Transverse colon (tissue), 4 donors: ENCODE data around the gene TENM4.

Experiments used
- POLR2A ChIP-seq: fragments of 450-650 bp; IDR thresholded peaks from one replicate; pipeline ENCODE4 v1.6.1; 2016; ENCODE audit warnings: antibody characterized with exemption, mild to moderate bottlenecking, moderate library complexity
- POLR2AphosphoS5 ChIP-seq, 3 donors: sonication (generic); formaldehyde crosslinking; IDR thresholded peaks; one replicate each; pipeline ENCODE4 v1.6.1; 2016; ENCODE audit warnings: antibody characterized with exemption in 3 of 3
- TF ChIP-seq, protein P1 (sequence below), 5 experiments: fragments of 200-600 bp in 3 of 5; fragments of 450-650 bp in 2 of 5; sonication (generic) in 3 of 5; IDR thresholded peaks; 1 replicate in 2 of 5; 2 replicates in 3 of 5; pipeline ENCODE4 v1.5.1; 2016 to 2017; ENCODE audit warnings: antibody characterized with exemption in 5 of 5, inconsistent platforms in 3 of 5, mild to moderate bottlenecking in 2 of 5, moderate library complexity in 1 of 5

- TF ChIP-seq, protein P1, sequence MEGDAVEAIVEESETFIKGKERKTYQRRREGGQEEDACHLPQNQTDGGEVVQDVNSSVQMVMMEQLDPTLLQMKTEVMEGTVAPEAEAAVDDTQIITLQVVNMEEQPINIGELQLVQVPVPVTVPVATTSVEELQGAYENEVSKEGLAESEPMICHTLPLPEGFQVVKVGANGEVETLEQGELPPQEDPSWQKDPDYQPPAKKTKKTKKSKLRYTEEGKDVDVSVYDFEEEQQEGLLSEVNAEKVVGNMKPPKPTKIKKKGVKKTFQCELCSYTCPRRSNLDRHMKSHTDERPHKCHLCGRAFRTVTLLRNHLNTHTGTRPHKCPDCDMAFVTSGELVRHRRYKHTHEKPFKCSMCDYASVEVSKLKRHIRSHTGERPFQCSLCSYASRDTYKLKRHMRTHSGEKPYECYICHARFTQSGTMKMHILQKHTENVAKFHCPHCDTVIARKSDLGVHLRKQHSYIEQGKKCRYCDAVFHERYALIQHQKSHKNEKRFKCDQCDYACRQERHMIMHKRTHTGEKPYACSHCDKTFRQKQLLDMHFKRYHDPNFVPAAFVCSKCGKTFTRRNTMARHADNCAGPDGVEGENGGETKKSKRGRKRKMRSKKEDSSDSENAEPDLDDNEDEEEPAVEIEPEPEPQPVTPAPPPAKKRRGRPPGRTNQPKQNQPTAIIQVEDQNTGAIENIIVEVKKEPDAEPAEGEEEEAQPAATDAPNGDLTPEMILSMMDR (IDR thresholded peaks at IDR 0.05), result no peak
- TF ChIP-seq POLR2A, result no peak
- TF ChIP-seq POLR2AphosphoS5 (IDR thresholded peaks at IDR 0.05), result no peak
These were observed 395.0 kb downstream of the TENM4 start for GRCh38 chr11:79045800-79046304.
